Trophoblast cell (in vitro differentiated cells and primary cell): ENCODE results near the gene NALCN.

Experiments used
- DNase-seq, 2 donors: peaks; one replicate each; pipeline ENCODE4 v3.0.0-alpha.2; 2016
- H2AFZ ChIP-seq: 2 replicates; pipeline ENCODE4 v1.6.1; 2013; ENCODE audit warnings: low read length, moderate library complexity, mild to moderate bottlenecking; ENCODE audit not compliant: insufficient read depth, poor library complexity
- H2AK5ac ChIP-seq: 2 replicates; pipeline ENCODE4 v1.6.1; 2013; ENCODE audit warnings: mild to moderate bottlenecking, low read length
- H2BK120ac ChIP-seq: 2 replicates; pipeline ENCODE4 v1.6.1; 2013; ENCODE audit warnings: low read length, mild to moderate bottlenecking, moderate library complexity; ENCODE audit not compliant: insufficient read depth, poor library complexity
- H2BK12ac ChIP-seq: 2 replicates; pipeline ENCODE4 v1.6.1; 2013; ENCODE audit warnings: mild to moderate bottlenecking, low read length, moderate library complexity
- H2BK5ac ChIP-seq: 2 replicates; pipeline ENCODE4 v1.6.1; 2013; ENCODE audit warnings: low read length, low read depth, moderate library complexity, mild to moderate bottlenecking; ENCODE audit not compliant: poor library complexity
- H3K14ac ChIP-seq: 2 replicates; pipeline ENCODE4 v1.6.1; 2013; ENCODE audit warnings: mild to moderate bottlenecking, low read length
- H3K18ac ChIP-seq: 2 replicates; pipeline ENCODE4 v1.6.1; 2013; ENCODE audit warnings: mild to moderate bottlenecking, low read length
- H3K23ac ChIP-seq: 2 replicates; pipeline ENCODE4 v1.6.1; 2013; ENCODE audit warnings: low read length
- H3K27ac ChIP-seq: 2 replicates; pipeline ENCODE4 v1.5.1; 2013; ENCODE audit warnings: low read depth, mild to moderate bottlenecking, inconsistent platforms, low read length, moderate library complexity
- H3K27me3 ChIP-seq: 2 replicates; pipeline ENCODE4 v1.6.1; 2013; ENCODE audit warnings: inconsistent platforms, mild to moderate bottlenecking, low read length, moderate library complexity; ENCODE audit not compliant: insufficient read depth
- H3K36me3 ChIP-seq, 2 experiments: 1 replicate in 1 of 2; 2 replicates in 1 of 2; pipeline ENCODE4 v1.6.1; 2013; ENCODE audit warnings: low read length in 2 of 2, mild to moderate bottlenecking in 2 of 2, moderate library complexity in 1 of 2; ENCODE audit not compliant: insufficient read depth in 2 of 2, control insufficient read depth in 1 of 2
- H3K4ac ChIP-seq: 2 replicates; pipeline ENCODE4 v1.6.1; 2013; ENCODE audit warnings: low read depth, mild to moderate bottlenecking, low read length, moderate library complexity
- H3K4me1 ChIP-seq, 2 experiments: 1 replicate in 1 of 2; 2 replicates in 1 of 2; pipeline ENCODE4 v1.6.1; 2013; ENCODE audit warnings: low read length in 2 of 2, mild to moderate bottlenecking in 2 of 2, moderate library complexity in 1 of 2; ENCODE audit not compliant: insufficient read depth in 2 of 2, control insufficient read depth in 1 of 2
- H3K4me2 ChIP-seq: 2 replicates; pipeline ENCODE4 v1.6.1; 2013; ENCODE audit warnings: inconsistent platforms, mild to moderate bottlenecking, low read length, moderate library complexity
- H3K4me3 ChIP-seq: 2 replicates; pipeline ENCODE4 v1.5.1; 2013; ENCODE audit warnings: mild to moderate bottlenecking, low read depth, low read length, inconsistent platforms
- H3K79me1 ChIP-seq: one replicate; pipeline ENCODE4 v1.6.1; 2013; ENCODE audit warnings: low read length
- H3K79me2 ChIP-seq: 2 replicates; pipeline ENCODE4 v1.6.1; 2013; ENCODE audit warnings: low read length, mild to moderate bottlenecking; ENCODE audit not compliant: control insufficient read depth, insufficient read depth, poor library complexity
- H3K9ac ChIP-seq: 2 replicates; pipeline ENCODE4 v1.6.1; 2013; ENCODE audit warnings: mild to moderate bottlenecking, low read length
- H3K9me3 ChIP-seq: 2 replicates; pipeline ENCODE4 v1.6.1; 2013; ENCODE audit warnings: low read depth, mild to moderate bottlenecking, control low read depth, inconsistent platforms, low read length; ENCODE audit not compliant: insufficient read depth
- H4K12ac ChIP-seq: 2 replicates; pipeline ENCODE4 v1.6.1; 2013; ENCODE audit warnings: low read depth, mild to moderate bottlenecking, low read length, moderate library complexity
- H4K8ac ChIP-seq: 2 replicates; pipeline ENCODE4 v1.6.1; 2013; ENCODE audit warnings: low read depth, mild to moderate bottlenecking, low read length, moderate library complexity
- H4K91ac ChIP-seq: one replicate; pipeline ENCODE4 v1.6.1; 2013; ENCODE audit warnings: low read depth, mild to moderate bottlenecking, low read length, moderate library complexity
- WGBS: extraction: QIAGEN DNeasy Blood & Tissue Kit; methylation state at CpG from one replicate; pipeline ENCODE4 v1.1.7; 2013; ENCODE audit warnings: missing lambda C conversion rate; ENCODE audit not compliant: insufficient read length, insufficient coverage; ENCODE audit errors: extremely low coverage; 5-methylcytosine and 5-hydroxymethylcytosine counted together

The NALCN gene

DNA sequence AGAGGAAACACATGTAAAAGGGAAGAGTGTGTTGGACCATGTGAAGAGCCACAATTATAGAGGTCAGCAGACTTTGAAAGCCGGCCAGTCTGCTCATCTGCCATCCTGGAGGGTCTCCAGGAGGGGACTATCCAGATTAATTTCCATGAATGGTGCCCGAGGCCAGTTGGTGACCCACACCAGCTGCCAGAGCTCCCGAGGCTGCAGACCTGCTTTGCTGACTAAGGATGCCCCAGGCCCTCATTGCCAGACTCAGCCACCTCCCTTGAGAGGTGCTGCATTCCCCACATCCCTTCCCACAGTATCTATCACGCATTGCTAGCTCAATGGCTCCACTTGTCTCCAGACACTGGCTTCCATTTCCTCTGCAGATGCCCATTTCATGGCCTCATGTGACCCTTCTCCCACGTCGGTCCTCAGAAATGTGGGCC, 110.3 kb downstream of the NALCN start:
- H3K27me3 ChIP-seq: no peaks in the 10 kb centered on the region
- H3K9ac ChIP-seq: no peak overlapping the region
- H4K91ac ChIP-seq: peak overlapping the region; percentile 22

DNA sequence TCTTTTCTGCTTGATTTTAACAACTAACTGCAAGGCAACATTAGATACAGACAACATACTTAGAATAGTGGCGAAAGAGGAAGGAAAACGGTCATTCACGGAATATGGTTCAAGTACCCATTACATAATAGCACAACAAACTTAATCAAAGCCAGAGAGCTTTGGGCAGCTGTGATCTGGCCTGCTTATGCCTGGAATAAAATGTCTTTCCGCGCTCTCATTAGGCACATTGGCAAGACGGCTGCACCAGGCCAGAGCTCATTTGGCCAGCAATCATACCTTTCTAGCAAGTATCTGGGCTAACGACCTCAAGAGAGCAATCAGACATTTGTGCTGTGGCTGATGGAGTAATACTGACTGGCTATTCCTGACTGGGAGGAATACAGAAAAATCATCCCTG, 112.8 kb downstream of the NALCN start:
- Histone ChIP-seq H3K4ac (no peak overlapping the region), H3K23ac (no peak overlapping the region), H2AFZ (no peak overlapping the region), H3K4me2 (no peak overlapping the region), H3K4me1 (peaks cover 0 to 16% of the 10 kb centered on the region in 2 experiments), H4K91ac (no peak overlapping the region), H2BK12ac (no peak overlapping the region), H3K4me3 (no peak overlapping the region), H3K9me3 (no peaks in the 10 kb centered on the region), H2BK120ac (peak overlapping the region; percentile 27), H2BK5ac (no peak overlapping the region), H3K9ac (no peak overlapping the region), H3K36me3 (no peaks in the 10 kb centered on the region), H4K8ac (no peak overlapping the region), H4K12ac (no peak overlapping the region), H2AK5ac (no peak overlapping the region), H3K79me2 (no peaks in the 10 kb centered on the region), H3K27ac (no peak overlapping the region), H3K18ac (no peak overlapping the region), H3K27me3 (no peaks in the 10 kb centered on the region), H3K14ac (no peak overlapping the region), H3K79me1 (peaks cover 7% of the 10 kb centered on the region)
- WGBS: no CpG with 5 or more reads among the region's 7 CpGs
- no peak for DNase-seq

More for the DNA sequence above, 110.3 kb downstream of the NALCN start:
- Histone ChIP-seq H3K4ac (no peak overlapping the region), H2AK5ac (no peak overlapping the region), H2BK5ac (no peak overlapping the region), H2BK12ac (peak overlapping the region; percentile 12), H3K36me3 (no peaks in the 10 kb centered on the region), H3K9me3 (no peaks in the 10 kb centered on the region), H3K79me1 (peaks cover 7% of the 10 kb centered on the region), H2BK120ac (peak overlapping the region; percentile 9), H3K79me2 (no peaks in the 10 kb centered on the region), H3K4me2 (no peak overlapping the region), H3K4me3 (no peak overlapping the region), H4K8ac (no peak overlapping the region), H3K18ac (no peak overlapping the region), H4K12ac (no peak overlapping the region), H3K14ac (peak overlapping the region; percentile 44), H3K23ac (no peak overlapping the region), H3K27ac (no peak overlapping the region), H3K4me1 (peaks cover 0 to 16% of the 10 kb centered on the region in 2 experiments), H2AFZ (no peak overlapping the region)
- peak; percentile 60 to 80 for DNase-seq
- WGBS: no CpG with 5 or more reads among the region's 6 CpGs

DNA sequence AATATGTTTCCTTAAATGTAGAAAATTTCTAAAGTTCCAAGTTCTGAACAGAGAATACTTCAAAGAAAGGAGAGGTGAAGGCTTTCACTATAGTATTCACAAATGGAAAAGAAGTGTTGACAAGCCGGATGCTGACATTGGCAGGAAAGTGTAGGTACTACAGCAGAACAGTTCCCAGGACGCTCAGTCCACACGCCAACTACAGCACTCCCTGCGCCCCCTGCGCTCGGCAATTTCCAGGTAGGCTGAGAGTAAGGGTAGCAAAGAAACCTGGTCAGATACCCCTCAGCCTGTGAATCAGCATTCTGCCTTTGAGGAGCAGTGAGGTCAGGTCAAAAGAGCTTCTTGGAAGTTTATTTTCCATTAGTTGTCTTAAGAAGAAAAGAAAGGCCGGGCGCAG, 115.3 kb downstream of the NALCN start:
- no peak overlapping the region for H2BK5ac ChIP-seq
- H3K79me2 ChIP-seq: no peaks in the 10 kb centered on the region
- peaks cover 0 to 2% of the 10 kb centered on the region in 2 experiments for H3K4me1 ChIP-seq
- H3K27ac ChIP-seq: no peak overlapping the region
- no peaks in the 10 kb centered on the region for H3K79me1 ChIP-seq
- H4K91ac ChIP-seq: no peak overlapping the region
- no peak overlapping the region for H3K18ac ChIP-seq
- H3K4me3 ChIP-seq: no peak overlapping the region
- WGBS: no CpG with 5 or more reads among the region's 8 CpGs
- H4K12ac ChIP-seq: no peak overlapping the region
- no peaks in the 10 kb centered on the region for H3K9me3 ChIP-seq
- H2AFZ ChIP-seq: no peak overlapping the region
- no peak overlapping the region for H3K4me2 ChIP-seq
- no peak overlapping the region for H3K9ac ChIP-seq
- H3K14ac ChIP-seq: no peak overlapping the region
- no peak overlapping the region for H3K23ac ChIP-seq
- H3K4ac ChIP-seq: no peak overlapping the region
- no peak for DNase-seq
- no peak overlapping the region for H2BK12ac ChIP-seq
- H2BK120ac ChIP-seq: no peak overlapping the region
- H4K8ac ChIP-seq: no peak overlapping the region
- no peaks in the 10 kb centered on the region for H3K36me3 ChIP-seq
- H2AK5ac ChIP-seq: no peak overlapping the region
- H3K27me3 ChIP-seq: no peaks in the 10 kb centered on the region

DNA sequence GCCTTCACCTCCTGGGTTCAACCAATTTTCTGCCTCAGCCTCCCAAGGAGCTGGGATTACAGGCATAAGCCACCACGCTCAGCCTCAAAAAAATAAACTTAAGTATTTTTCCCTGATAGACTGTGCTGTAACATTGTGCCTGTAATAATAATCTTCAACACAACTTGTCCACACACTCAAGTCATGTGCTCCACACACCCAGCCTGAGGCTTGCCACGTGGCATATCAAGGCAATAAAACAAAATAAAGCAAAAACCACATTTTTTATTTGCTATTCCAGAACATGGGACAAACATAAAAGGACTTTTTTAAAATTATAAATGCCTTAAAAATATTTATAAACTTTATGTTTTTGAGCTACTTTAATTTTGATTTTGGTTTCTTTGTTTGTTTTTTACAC, 115.8 kb downstream of the NALCN start:
- Histone ChIP-seq H3K79me1 (no peaks in the 10 kb centered on the region), H3K4me1 (peaks cover 0 to 2% of the 10 kb centered on the region in 2 experiments), H3K4ac (no peak overlapping the region), H3K4me3 (no peak overlapping the region), H3K23ac (no peak overlapping the region), H3K9me3 (no peaks in the 10 kb centered on the region), H4K91ac (no peak overlapping the region), H4K12ac (no peak overlapping the region), H3K27me3 (no peaks in the 10 kb centered on the region), H2AFZ (no peak overlapping the region), H3K36me3 (no peaks in the 10 kb centered on the region), H2BK5ac (no peak overlapping the region), H2AK5ac (no peak overlapping the region), H3K4me2 (no peak overlapping the region), H2BK12ac (no peak overlapping the region), H3K14ac (no peak overlapping the region), H3K79me2 (no peaks in the 10 kb centered on the region), H3K27ac (no peak overlapping the region), H3K9ac (no peak overlapping the region), H4K8ac (no peak overlapping the region), H2BK120ac (no peak overlapping the region), H3K18ac (no peak overlapping the region)
- DNase-seq: no peak
- WGBS: no CpG with 5 or more reads among the region's 2 CpGs
